GM12872 (cell line): ENCODE measurements around the gene C3orf20.

Experiments
- CTCF ChIP-seq: IDR thresholded peaks from 3 replicates; pipeline ENCODE4 v1.5.1; 2011; ENCODE audit warnings: low read depth, mild to moderate bottlenecking, low read length, moderate library complexity; ENCODE audit not compliant: insufficient read depth

The C3orf20 gene

DNA sequence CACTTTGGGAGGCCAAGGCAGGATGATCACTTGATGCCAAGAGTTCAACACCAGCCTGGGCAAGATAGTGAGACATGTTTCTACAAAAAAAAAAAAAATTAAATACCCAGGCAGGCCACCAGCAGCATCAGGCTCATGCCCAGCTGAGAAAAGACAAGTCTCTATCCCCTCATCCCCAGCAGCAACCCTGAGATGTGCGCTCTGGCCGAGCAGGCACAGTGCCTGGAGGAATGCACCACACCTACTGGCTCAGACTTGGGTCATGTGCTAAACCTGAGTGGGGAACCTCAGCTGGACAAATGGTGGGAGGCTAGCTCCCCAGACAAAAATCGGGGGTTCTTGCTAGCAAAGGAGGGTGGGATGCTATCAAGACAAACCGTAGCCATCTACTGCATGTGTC, 33.6 kb upstream of the C3orf20 start:
- TF ChIP-seq CTCF = no peak

DNA sequence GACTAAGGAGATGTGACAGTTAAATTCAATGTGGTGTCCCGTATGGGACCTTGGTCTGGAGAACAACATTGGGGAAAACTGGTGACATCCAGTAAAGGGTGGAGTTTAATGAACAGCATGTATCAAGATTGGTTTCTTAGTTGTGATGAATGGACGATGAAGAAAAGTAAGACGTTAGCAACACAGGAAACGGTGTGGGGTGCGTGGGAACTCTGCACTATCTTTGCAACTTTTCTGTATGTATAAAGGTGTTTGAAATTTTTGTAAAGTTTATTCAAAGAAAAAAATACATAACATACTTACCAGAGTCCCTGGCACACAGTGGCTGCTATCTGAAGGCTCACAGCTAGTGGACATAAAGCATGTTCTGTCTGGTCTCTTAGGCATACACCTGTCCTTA, 29.5 kb upstream of the C3orf20 start:
- no peak for TF ChIP-seq CTCF

- no peak for TF ChIP-seq CTCF
These were observed 28.8 kb upstream of the C3orf20 start for GRCh38 chr3:14646131-14646573.

- no peak for TF ChIP-seq CTCF
These were observed 28.1 kb upstream of the C3orf20 start for GRCh38 chr3:14646589-14647413.

DNA sequence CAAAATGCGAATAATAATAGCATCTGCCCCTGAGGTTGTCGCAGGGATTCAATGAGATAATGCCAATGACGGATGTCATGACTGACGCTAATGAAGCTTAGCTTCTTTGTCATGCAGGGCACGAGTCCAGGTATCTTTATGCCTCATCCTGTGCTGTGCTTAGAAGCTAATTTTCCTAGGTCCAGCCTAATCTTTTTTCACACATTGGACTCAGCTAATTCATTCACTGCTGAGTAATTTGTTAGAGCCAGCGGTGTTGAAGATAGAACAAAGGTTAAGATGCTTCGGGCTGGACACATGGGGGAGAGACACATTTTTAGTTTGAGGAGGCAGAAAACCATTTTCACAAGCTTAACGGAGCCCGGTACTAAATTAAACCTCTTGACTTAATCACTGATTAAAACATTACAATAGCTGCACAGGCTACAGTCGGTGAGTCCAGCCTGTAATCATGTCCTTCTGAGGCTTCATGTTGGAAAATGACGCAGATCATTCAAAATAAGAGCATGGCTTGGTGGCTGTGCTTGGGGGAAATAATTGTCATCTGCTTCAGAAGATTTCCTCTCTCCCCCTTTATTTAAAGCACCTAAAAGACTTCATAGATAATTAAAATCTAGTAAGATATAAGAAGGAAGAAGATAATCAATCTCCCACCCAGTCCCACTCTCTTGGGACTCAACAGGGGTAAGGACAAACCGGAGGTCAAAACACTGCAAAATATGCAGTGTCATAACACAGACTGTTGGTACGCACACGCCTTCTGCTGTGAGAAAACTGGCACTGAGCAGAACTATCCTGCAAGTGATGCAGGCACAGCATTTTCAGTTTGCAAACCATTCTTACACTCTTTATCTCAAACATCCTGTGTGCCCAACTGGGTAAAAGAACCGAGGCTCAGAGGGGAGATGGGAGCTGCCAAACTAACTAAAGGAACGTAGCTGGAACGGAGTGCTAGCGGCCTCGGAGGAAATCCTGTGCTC, 26.7 kb upstream of the C3orf20 start:
- no peak for TF ChIP-seq CTCF

DNA sequence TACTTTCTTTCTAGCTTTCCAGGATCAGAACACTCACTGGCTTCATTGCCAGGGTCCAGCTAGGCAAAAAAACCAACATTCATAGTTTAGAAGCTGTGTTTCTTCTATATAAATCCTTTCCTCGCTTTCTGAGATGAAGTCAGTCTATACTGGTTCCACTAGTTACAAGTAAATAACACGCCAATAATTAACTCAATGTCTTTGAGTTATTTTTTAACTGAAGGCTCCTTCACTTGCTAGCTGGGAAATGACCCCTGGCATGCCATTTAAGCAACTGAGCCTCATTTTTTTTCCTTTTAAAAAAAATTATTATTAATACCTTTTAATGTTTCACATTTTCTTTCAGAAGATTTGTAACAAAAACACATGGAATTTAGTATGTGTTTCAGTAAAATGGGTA, 25.5 kb upstream of the C3orf20 start:
- TF ChIP-seq CTCF = no peak

- TF ChIP-seq CTCF = no peak
These were observed 24.7 kb upstream of the C3orf20 start for GRCh38 chr3:14650193-14650592.
